Kidney (tissue), 14 donors: Measurements from ENCODE around the gene ETNPPL. TPM values are rescaled to one million over a fixed set of nuclear protein-coding genes. Genes with fewer than 3 reads are reported as not detected.

Experiments
- DNase-seq, 5 donors: peaks; one replicate each; pipeline ENCODE4 v3.0.0-alpha.2; 2013 to 2020
- FAIRE-seq: peaks from 2 replicates; lab custom pipeline; 2012; peaks lifted over from hg19 to GRCh38; lab: Jason Lieb, UNC
- H3K27ac ChIP-seq, 2 donors: one replicate each; pipeline ENCODE4 v1.7.0; 2013; ENCODE audit warnings: low read depth in 2 of 2, low read length in 2 of 2, inconsistent platforms in 1 of 2
- H3K27me3 ChIP-seq: one replicate; pipeline ENCODE4 v1.7.1; 2013; ENCODE audit warnings: low read length, inconsistent platforms; ENCODE audit not compliant: control insufficient read depth, insufficient read depth
- H3K36me3 ChIP-seq, 3 donors: one replicate each; pipeline versions ENCODE4 v1.7.0 to v1.7.1; 2013; ENCODE audit warnings: low read length in 3 of 3, control low read depth in 1 of 3, inconsistent platforms in 1 of 3; ENCODE audit not compliant: insufficient read depth in 3 of 3, control insufficient read depth in 2 of 3
- H3K4me1 ChIP-seq, 3 donors: one replicate each; pipeline versions ENCODE4 v1.7.0 to v1.7.1; 2013; ENCODE audit warnings: low read length in 3 of 3, inconsistent platforms in 1 of 3, low read depth in 1 of 3; ENCODE audit not compliant: control insufficient read depth in 2 of 3, insufficient read depth in 2 of 3
- H3K4me3 ChIP-seq, 3 donors: one replicate each; pipeline versions ENCODE4 v1.7.0 to v1.8.1; 2013; ENCODE audit warnings: low read length in 3 of 3, control low read depth in 1 of 3, inconsistent platforms in 1 of 3
- H3K9ac ChIP-seq, 3 donors: one replicate each; pipeline versions ENCODE4 v1.7.0 to v1.7.1; 2013; ENCODE audit warnings: low read length in 3 of 3, control low read depth in 1 of 3, inconsistent platforms in 1 of 3
- H3K9me3 ChIP-seq, 3 donors: one replicate each; pipeline versions ENCODE4 v1.7.0 to v1.7.1; 2013; ENCODE audit warnings: low read length in 3 of 3, control low read depth in 1 of 3, inconsistent platforms in 1 of 3; ENCODE audit not compliant: control insufficient read depth in 2 of 3, insufficient read depth in 1 of 3
- intact Hi-C: fragments of 100-400 bp; cut with DNase I; formaldehyde crosslinking; loops from one replicate; pipeline ENCODE4 v1.11.1; 2022
- polyA plus RNA-seq: library from polyadenylated mRNA; stranded (reverse); fragments of 350-450 nt; fragmentation: Illumina TruSeq; extraction: RNeasy Lipid Tissue Mini Kit (QIAGEN cat#74804); gene quantifications from one replicate; pipeline ENCODE4 v1.2.3, GENCODE V29; 2014; ENCODE audit warnings: low read depth, low replicate concordance; ENCODE audit not compliant: insufficient read depth
- total RNA-seq: library from RNA; stranded (reverse); fragmentation: NEBNext Ultra II Directional; extraction: Animal tissue kit (Norgen Biotek cat#: 25700); gene quantifications from one replicate; pipeline ENCODE4 v1.2.1, GENCODE V29; 2021
- TF ChIP-seq, protein P1 (sequence below): IDR thresholded peaks from 3 replicates; pipeline ENCODE4 v1.5.1; 2012; ENCODE audit warnings: mild to moderate bottlenecking, moderate library complexity, borderline replicate concordance; ENCODE audit not compliant: insufficient read depth; ENCODE audit errors: extremely low read depth
- donor health status: control.
- donor health status: control.
- donor health status: control.
- donor health status: control.
- donor health status: control.
- donor health status: DM: yes; HTN: yes; CAD: no.
- donor health status: Normal renal cell carcinoma (clear cell type).

Gene ETNPPL
- total and polyA plus RNA-seq, 2 donors from 2014 or later: 1.7 TPM; not detected in 1

DNA sequence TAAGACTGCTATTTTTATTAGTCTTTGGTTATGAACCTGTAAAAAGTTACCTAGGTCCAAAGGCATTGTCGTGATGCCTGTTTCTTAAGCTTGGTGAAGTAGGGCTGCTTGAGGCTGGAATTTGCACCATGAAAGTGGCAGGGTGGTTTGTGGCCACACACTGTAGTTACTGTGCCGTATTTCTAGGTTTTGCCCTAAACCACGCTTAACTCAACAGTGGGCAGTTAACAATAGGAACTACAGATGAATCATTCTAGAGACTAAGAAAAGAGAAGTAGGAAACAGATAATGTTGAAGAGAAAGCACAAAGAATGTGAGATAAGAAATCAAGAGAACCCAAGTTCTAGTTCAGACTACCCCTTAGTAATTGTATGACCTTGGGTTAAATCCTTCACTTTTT, 11.5 kb downstream of the ETNPPL start:
- intact Hi-C loops: no loop called here
- FAIRE-seq (no peak), DNase-seq (no peak)
- no peak overlapping the region for H3K27ac ChIP-seq
- H3K9ac ChIP-seq: no peak overlapping the region
- no peaks in the 10 kb centered on the region for H3K9me3 ChIP-seq
- H3K4me1 ChIP-seq: no peaks in the 10 kb centered on the region
- H3K4me3 ChIP-seq: no peak overlapping the region
- no peaks in the 10 kb centered on the region for H3K27me3 ChIP-seq
- TF ChIP-seq, protein P1, sequence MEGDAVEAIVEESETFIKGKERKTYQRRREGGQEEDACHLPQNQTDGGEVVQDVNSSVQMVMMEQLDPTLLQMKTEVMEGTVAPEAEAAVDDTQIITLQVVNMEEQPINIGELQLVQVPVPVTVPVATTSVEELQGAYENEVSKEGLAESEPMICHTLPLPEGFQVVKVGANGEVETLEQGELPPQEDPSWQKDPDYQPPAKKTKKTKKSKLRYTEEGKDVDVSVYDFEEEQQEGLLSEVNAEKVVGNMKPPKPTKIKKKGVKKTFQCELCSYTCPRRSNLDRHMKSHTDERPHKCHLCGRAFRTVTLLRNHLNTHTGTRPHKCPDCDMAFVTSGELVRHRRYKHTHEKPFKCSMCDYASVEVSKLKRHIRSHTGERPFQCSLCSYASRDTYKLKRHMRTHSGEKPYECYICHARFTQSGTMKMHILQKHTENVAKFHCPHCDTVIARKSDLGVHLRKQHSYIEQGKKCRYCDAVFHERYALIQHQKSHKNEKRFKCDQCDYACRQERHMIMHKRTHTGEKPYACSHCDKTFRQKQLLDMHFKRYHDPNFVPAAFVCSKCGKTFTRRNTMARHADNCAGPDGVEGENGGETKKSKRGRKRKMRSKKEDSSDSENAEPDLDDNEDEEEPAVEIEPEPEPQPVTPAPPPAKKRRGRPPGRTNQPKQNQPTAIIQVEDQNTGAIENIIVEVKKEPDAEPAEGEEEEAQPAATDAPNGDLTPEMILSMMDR: no peak
- no peaks in the 10 kb centered on the region for H3K36me3 ChIP-seq

DNA sequence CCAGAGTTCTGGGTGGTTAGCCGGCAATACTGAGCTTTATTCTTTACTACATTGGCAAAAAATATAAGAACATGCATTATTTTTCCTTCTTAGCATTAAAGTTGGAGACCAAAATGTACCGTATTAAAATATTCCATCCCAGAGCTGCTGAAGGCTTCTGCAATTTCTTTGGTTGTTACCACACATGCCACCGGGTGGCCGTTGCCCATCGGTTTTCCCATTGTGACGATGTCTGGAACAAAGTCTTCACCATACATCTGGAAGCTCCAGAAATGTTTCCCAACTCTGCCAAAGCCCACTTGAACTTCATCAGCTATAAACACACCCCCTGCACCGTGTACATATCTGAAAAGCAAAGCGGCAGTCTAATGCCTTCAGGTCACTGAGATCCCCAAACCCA, 13.7 kb downstream of the ETNPPL start:
- Histone ChIP-seq H3K27ac (no peak overlapping the region), H3K36me3 (no peaks in the 10 kb centered on the region), H3K9ac (no peak overlapping the region), H3K4me1 (no peaks in the 10 kb centered on the region), H3K9me3 (no peaks in the 10 kb centered on the region), H3K4me3 (no peak overlapping the region), H3K27me3 (no peaks in the 10 kb centered on the region)
- intact Hi-C loops: no loop called here
- FAIRE-seq (no peak), DNase-seq (no peak)
- TF ChIP-seq, protein P1: no peak

DNA sequence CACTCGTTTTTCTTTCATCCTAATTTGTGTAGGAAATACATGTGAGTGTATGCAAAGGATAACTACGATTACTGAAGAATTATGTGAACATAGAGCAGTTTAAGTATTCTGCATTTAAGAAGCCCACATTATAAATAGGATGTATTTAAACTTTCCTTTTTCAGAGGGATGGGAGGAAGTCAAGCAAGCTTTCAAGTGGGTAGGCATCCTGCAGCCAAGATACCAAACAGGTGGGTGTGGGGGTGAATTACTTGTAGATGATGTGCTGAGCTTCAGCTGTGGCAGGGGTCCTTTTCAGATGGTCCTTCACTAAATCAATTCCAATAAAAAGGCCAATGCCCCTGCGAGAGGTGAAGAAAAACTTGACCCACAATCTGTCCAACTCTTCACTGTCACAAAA, 16.3 kb downstream of the ETNPPL start:
- H3K4me3 ChIP-seq: no peak overlapping the region
- no peak overlapping the region for H3K27ac ChIP-seq
- no peaks in the 10 kb centered on the region for H3K36me3 ChIP-seq
- intact Hi-C loops: no loop called here
- TF ChIP-seq, protein P1: no peak
- no peaks in the 10 kb centered on the region for H3K9me3 ChIP-seq
- H3K4me1 ChIP-seq: no peaks in the 10 kb centered on the region
- FAIRE-seq (no peak), DNase-seq (no peak)
- no peaks in the 10 kb centered on the region for H3K27me3 ChIP-seq
- no peak overlapping the region for H3K9ac ChIP-seq

DNA sequence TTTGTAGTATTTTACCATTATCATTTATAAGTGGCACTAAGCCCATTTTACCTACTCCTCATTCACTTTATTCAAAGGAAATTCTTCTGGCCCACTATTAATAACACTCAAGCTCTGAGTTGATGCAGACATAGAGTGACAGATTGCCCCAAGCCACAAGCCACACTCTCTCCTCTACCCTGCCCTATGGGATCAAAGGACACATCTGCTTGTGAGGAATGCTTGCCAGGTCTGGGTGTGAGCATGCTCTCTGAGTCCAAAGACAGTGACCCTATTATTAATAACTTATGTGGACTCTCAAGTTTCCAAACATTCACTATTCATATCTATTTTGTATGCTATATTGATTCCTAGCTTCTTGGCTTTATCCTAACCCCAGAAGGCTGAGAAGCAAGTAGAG, 18.5 kb downstream of the ETNPPL start:
- H3K4me3 ChIP-seq: no peak overlapping the region
- no peak for FAIRE-seq

More for the DNA sequence above, 18.5 kb downstream of the ETNPPL start:
- no peak for DNase-seq
- H3K9me3 ChIP-seq: no peaks in the 10 kb centered on the region
- H3K9ac ChIP-seq: no peak overlapping the region
- no peaks in the 10 kb centered on the region for H3K27me3 ChIP-seq
- H3K27ac ChIP-seq: no peak overlapping the region
- H3K36me3 ChIP-seq: no peaks in the 10 kb centered on the region
- H3K4me1 ChIP-seq: no peaks in the 10 kb centered on the region
- TF ChIP-seq, protein P1: no peak
- intact Hi-C loops: no loop called here
